DND-41 (cell line): Measurements from ENCODE around the gene MID2.

Experiments
- ATAC-seq: fragments of 200-7000 bp; cut with Tn5 transposase; 3 replicates; pipeline ENCODE4 v1.9.1; 2021; ENCODE audit warnings: low read depth; ENCODE audit not compliant: insufficient read depth
- DNase-seq: peaks from one replicate; pipeline ENCODE4 v3.0.0-alpha.2; 2020
- H2AFZ ChIP-seq: 2 replicates; pipeline ENCODE4 v1.6.0; 2012; ENCODE audit warnings: low read depth, low read length
- H3K27ac ChIP-seq: 2 replicates; pipeline ENCODE4 v1.5.1; 2012; ENCODE audit warnings: low read length, inconsistent platforms
- H3K27me3 ChIP-seq: fragments of 200-600 bp; sonication (generic); 2 replicates; pipeline ENCODE4 v1.6.0; 2012; ENCODE audit warnings: low read length, mild to moderate bottlenecking, inconsistent platforms; ENCODE audit not compliant: insufficient read depth, poor library complexity
- H3K36me3 ChIP-seq: 2 replicates; pipeline ENCODE4 v1.5.1; 2012; ENCODE audit warnings: low read length, inconsistent platforms; ENCODE audit not compliant: insufficient read depth
- H3K4me1 ChIP-seq: 2 replicates; pipeline ENCODE4 v1.5.1; 2012; ENCODE audit warnings: mild to moderate bottlenecking, low read length; ENCODE audit not compliant: insufficient read depth
- H3K4me2 ChIP-seq: 2 replicates; pipeline ENCODE4 v1.6.0; 2012; ENCODE audit warnings: mild to moderate bottlenecking, moderate library complexity, low read length, inconsistent platforms; ENCODE audit not compliant: insufficient read depth
- H3K4me3 ChIP-seq, 2 experiments: fragments of 200-600 bp in 1 of 2; shearing (Covaris generic) in 1 of 2; 2 replicates each; pipeline ENCODE4 v1.5.1; 2012 to 2016; ENCODE audit warnings: inconsistent platforms in 2 of 2, low read length in 2 of 2, mild to moderate bottlenecking in 2 of 2, low read depth in 1 of 2, moderate library complexity in 1 of 2
- H3K79me2 ChIP-seq: 2 replicates; pipeline ENCODE4 v1.6.0; 2012; ENCODE audit warnings: low read length, inconsistent platforms; ENCODE audit not compliant: insufficient read depth
- H3K9ac ChIP-seq: 2 replicates; pipeline ENCODE4 v1.6.0; 2012; ENCODE audit warnings: low read depth, mild to moderate bottlenecking, inconsistent platforms, low read length, moderate library complexity
- H3K9me3 ChIP-seq: 2 replicates; pipeline ENCODE4 v1.5.1; 2012; ENCODE audit warnings: low read length, moderate library complexity, mild to moderate bottlenecking, inconsistent platforms; ENCODE audit not compliant: insufficient read depth, severe bottlenecking
- H4K20me1 ChIP-seq: 2 replicates; pipeline ENCODE4 v1.6.0; 2012; ENCODE audit warnings: low read length; ENCODE audit not compliant: insufficient read depth
- CTCF ChIP-seq: IDR thresholded peaks from 2 replicates; pipeline ENCODE4 v1.5.1; 2012; ENCODE audit warnings: borderline replicate concordance, low read length, moderate library complexity, mild to moderate bottlenecking; ENCODE audit not compliant: poor library complexity, severe bottlenecking; ENCODE audit errors: extremely low read depth
- EZH2 ChIP-seq: IDR thresholded peaks from 3 replicates; pipeline ENCODE4 v1.6.1; 2012; ENCODE audit warnings: borderline replicate concordance, low read depth, mild to moderate bottlenecking, moderate library complexity, low read length, inconsistent platforms; ENCODE audit not compliant: severe bottlenecking

Gene MID2

GRCh38 chrX:107924136-107924746, 98.6 kb downstream of the MID2 start:
- Histone ChIP-seq H3K27me3 (no peaks in the 10 kb centered on the region), H3K27ac (no peak overlapping the region), H3K4me1 (no peaks in the 10 kb centered on the region), H3K79me2 (no peaks in the 10 kb centered on the region), H3K4me2 (no peak overlapping the region), H3K36me3 (no peaks in the 10 kb centered on the region), H3K9me3 (no peaks in the 10 kb centered on the region), H3K9ac (no peak overlapping the region), H3K4me3 (no peak overlapping the region), H4K20me1 (no peaks in the 10 kb centered on the region), H2AFZ (no peak overlapping the region)
- ATAC-seq (no peak), DNase-seq (no peak)
- TF ChIP-seq CTCF, result no peak
- TF ChIP-seq EZH2, result no peak

GRCh38 chrX:107934262-107934661, 108.6 kb downstream of the MID2 start:
- Histone ChIP-seq H2AFZ (no peak overlapping the region), H3K4me2 (no peak overlapping the region), H3K36me3 (no peaks in the 10 kb centered on the region), H3K4me3 (no peak overlapping the region), H3K27ac (no peak overlapping the region), H3K9ac (no peak overlapping the region), H3K9me3 (no peaks in the 10 kb centered on the region), H3K4me1 (no peaks in the 10 kb centered on the region), H4K20me1 (no peaks in the 10 kb centered on the region), H3K79me2 (no peaks in the 10 kb centered on the region), H3K27me3 (no peaks in the 10 kb centered on the region)
- no peak for TF ChIP-seq CTCF
- no peak for TF ChIP-seq EZH2
- DNase-seq (no peak), ATAC-seq (no peak)

DNA sequence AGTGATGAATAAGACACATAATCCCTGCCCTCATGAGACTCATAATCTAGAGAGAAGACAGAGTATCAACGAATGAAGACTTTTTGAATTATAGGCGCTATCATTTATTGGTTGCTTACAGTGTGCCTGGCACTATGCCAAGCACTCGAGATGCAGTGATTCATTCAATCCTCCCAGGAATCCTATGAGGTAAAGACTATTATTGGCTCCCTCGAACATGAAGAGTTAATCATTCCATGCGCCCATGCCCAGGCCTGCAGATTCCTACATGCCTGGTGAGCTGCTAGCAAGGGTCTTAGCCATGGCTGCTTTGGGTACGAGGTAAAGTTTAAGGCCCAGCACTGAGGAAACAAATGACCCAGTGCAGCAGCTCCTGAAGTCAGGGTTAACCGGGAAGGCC, 109.5 kb downstream of the MID2 start:
- Histone ChIP-seq H3K79me2 (no peaks in the 10 kb centered on the region), H3K36me3 (no peaks in the 10 kb centered on the region), H2AFZ (no peak overlapping the region), H3K4me1 (no peaks in the 10 kb centered on the region), H3K27ac (no peak overlapping the region), H3K9ac (no peak overlapping the region), H3K4me3 (no peak overlapping the region), H4K20me1 (no peaks in the 10 kb centered on the region), H3K4me2 (no peak overlapping the region), H3K9me3 (no peaks in the 10 kb centered on the region), H3K27me3 (no peaks in the 10 kb centered on the region)
- TF ChIP-seq CTCF (no peak), EZH2 (no peak)
- DNase-seq (no peak), ATAC-seq (no peak)
